HG03432 (cell line): ENCODE measurements around the gene ATP11B.

Experiments
- ATAC-seq: cut with Tn5 transposase; IDR thresholded peaks from one replicate; pipeline ENCODE4 v1.9.1; 2021; ENCODE audit warnings: mild to moderate bottlenecking, moderate library complexity; ENCODE audit not compliant: unreplicated experiment

The ATP11B gene

DNA sequence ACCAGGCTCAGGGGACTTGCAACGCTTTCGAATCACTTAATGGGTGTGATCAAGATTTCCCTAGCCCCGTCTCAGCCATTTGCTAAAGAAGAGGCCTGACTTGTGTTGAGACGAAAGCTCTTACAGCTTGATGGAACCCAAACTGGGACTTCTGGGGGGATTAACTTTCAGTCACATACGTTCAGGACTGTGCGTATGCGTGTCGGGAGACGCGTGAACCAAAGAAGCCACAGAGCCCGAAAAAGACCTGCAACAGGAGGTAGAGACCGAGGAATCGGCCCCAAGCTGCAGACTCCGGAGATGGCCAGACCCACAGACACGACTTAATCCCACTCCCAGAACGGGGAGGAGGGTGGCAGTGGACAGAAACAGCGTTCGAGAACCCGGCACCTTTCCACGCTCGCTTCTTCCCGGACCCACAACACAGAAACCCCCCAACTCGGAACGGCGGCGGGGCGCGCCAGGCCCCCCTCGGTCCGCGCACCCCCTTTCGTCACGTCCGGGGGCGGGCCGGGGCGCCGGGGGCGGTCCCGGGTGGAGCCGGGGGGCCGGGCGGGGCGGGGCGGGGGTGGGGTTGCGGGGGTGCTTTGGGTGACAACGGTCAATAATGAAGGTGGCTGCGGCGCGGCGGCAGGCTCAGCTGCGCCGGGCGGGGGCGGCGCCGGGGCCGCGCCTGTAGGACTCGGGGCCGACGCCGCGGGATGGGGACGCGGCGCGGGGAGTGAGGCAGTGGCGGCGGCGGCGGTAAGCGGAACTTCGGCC lies at the start of gene ATP11B:
Gene ATP11B, plus strand, starts transcription at position 604 of the 762 bp plus-strand sequence. CDS start 256 bp downstream, outside the sequence.
- ATAC-seq = peak; percentile 79

DNA sequence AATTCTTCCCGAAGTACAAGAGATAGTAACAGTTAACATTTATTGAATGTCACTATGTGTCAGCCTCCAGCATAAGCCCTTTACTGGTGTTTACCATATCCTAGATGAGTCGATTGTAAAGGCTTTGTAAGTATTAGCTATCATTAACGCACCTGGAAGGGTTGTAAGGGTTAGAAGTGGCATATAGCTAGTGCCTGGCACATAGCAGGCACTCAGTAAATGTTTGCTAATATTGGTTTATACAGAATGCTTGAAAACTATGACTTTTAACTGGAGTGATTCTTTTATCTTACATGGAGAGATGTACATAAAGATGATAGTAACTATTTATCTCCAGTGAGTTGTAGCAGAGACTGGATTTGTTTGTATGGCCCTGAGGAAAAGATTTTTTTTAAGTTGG lies 46.3 kb upstream of the ATP11B start:
- no peak for ATAC-seq

DNA sequence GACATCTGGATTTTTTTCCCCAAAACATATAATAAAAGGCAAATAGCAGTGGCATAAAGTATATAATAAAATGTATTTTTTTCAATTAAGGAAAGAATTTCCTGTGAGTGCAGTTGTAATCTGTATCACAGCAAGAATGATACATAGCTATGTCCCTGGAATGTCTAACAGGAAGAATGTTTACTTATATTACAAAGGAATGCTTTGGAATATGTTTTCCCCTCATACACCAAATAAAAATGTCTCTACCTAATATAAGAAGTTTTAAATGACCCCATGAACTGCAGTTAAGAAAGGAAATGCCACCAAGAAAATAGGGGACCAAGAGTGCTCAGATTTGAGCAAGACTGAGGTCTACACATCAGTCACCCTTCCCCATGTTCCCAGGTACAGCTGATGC lies 38.0 kb upstream of the ATP11B start:
- no peak for ATAC-seq

DNA sequence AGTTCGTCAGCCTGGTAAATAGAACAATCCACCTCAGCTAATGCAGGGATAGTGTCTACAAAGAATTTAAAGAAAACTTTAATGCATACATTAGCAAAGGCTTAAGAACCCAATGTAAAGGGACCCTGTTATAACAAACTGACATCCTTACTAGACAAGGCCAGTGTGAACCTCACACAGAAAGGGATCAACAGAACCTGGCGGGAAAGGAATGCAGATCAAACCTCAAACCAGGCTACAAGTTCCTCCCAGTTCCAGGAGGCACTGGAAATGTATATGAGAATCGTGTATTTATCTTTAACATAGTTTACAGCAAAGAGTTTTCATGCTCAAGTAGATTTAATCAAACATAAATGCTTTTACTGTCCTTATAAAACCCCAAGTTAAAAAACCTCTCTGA lies 37.6 kb upstream of the ATP11B start:
- no peak for ATAC-seq

DNA sequence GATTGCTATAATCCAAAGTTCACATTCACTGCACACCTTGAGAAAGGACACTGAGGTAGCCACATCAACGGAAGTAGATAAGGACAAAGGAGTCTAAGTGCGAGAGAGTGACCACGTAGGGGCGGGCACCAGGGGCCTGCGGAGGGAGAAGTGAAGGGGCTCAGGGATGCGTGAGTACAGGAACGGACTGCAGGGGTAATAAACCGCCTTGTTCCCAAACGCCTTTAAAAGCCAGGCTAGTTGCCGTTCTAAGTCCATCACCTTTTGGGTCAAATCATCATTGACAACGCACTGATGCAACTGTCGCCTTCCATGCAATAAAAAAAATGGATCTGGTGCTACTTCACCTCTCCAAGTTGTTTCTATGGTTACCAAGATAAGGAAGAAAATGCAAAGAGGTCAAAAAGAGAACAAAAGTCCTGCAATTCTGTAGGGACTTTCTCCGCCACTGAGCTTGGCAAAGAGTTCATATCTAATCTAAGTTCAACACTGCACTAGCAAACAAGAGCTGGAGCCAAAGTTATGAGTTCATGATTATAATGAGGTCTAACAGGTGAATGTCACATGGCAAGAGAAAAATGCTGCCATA lies 32.6 kb upstream of the ATP11B start:
- ATAC-seq = no peak

DNA sequence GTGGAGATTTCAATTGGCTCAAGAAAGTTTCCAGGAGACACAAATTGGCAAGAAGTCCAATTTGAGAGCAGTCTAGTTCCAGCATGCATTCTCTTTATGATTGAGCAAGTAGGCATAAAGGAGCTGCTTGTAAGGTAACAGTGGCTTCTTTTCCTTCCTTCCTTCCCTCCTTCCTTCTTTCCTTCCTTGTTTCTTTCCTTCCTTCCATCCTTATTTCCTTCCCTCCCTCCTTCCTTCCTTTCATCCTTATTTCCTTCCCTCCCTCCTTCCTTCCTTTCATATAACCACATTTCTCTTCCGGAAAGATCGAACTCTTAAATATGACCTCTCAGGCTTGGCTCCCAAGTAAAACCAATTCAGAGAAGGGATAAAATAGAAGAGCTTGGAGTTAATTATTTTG lies 29.4 kb upstream of the ATP11B start:
- no peak for ATAC-seq

DNA sequence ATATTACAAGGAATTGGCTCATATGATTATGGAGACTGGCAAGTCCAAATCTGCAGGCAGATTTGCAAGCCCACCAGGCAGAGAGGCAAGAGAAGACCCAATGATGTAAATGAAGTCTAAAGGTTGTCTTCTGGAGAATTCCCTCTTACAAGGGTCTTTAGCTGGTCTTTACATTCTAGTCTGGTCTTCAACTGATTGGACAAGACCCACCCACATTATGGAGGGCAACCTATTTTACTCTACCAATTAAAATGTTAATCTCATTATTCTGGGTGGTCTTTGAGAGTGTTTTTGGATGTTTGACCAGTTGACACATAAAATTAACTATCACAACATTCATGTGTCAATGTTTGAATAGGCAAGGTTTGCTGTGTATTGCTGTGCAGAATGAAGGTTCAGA lies 28.0 kb upstream of the ATP11B start:
- ATAC-seq = no peak

DNA sequence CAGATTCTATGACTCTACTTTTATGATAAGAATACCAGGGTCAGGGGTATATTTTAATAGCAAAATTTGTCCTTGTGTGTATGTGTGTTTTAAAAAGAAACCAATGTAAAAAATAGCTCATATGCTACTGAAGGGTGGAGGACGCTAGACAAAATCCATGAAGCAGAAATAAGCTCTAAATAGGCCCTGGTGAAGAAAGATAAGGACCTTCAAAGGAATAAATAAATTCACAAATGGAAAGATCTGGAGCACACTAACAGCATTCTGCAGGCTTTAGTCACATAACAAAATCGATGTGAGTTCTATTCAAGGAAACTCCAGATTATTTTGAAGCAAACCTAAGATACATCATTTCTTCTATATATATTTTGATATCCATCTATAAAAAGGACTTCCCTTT lies 27.2 kb upstream of the ATP11B start:
- no peak for ATAC-seq

DNA sequence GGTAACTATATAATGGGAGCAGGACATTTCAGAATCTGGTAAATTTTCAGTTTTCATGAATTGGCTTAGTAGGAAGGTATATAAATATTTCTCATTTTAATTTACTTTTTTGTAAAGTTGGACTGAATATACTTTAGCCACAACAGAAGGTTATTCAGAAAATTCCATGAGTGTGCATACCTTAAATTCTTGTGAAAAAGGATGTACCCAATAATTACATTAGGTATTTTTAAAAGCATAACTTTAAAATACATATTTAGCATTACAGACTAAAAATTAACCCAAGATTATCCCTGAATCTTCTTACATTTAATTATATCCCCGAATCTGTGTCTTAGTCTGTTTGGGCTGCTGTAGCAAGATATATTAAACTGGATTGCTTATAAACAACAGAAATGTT lies 24.9 kb upstream of the ATP11B start:
- no peak for ATAC-seq

DNA sequence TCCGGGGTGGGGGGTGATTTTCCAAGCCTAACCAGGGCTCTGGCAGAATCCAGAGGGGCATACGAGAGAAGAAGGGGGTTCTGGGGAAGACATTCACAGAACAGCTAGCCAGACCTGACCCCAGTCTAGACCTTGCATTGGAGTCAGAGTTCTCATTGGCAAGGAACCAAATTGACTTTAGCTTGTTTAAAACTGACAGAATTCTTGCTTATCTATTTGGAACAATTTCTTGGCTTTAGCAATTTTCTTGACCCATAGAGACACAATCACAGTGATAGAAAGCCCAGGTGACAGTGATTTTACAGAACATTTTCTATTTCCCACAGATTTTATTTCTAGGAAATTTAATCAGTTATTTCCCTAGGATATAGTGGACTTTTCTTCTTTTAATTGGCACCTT lies 23.6 kb upstream of the ATP11B start:
- ATAC-seq = no peak

DNA sequence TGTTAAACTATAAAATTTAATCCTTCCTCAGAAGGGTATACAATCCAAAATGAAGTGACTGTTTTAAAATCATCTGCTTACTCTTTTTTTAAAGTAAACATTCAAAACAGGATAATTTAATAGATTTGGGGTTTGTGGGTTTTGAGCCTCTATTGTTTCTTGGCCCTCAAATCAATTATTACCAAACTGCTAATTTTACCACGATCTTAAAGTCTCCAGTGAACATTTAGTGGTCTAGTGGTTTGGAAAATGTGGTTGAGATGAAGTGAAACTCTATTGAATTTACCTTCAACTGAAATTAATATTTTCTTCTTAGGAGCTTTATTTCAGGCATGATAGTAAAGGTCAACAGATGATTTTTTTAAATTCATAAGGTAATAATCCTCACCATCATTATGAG lies 11.2 kb upstream of the ATP11B start:
- ATAC-seq = peak; percentile 70

DNA sequence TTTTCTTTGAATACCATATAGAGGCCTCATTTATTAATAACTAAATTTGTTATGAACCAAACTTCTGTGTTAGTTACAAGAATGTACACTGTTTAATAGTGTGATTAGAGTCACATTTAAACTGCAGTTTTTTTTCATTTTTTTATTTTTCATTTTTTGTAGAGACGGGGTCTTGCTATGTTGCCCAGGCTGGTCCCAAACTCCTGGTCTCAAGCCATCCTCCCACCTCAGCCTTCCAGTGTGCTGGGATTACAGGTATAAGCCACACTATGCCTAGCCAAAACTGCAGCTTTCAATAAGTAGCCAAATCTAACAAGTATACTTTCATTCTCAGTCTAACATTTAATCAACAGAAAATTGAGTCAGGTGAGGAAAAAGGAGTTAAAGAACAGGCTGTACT lies 10.2 kb upstream of the ATP11B start:
- no peak for ATAC-seq

DNA sequence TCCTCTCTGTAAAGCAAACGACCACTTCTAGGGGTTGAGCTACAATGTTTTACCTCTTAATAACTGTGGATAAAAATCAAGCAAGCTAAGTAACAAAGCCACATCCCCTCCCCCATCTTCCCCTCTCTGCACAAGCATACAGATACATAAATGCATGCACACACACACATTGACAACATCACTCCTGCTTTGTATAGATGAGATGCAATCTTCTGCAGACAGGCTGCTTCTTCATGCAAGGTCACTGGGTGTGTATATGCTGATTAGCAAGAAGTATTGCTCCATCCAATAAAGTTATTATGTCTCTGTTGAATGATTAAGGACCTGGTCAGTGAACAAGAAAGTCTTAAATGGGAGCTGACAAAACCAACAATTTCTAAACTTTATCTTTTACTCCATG lies 8.8 kb upstream of the ATP11B start:
- no peak for ATAC-seq

DNA sequence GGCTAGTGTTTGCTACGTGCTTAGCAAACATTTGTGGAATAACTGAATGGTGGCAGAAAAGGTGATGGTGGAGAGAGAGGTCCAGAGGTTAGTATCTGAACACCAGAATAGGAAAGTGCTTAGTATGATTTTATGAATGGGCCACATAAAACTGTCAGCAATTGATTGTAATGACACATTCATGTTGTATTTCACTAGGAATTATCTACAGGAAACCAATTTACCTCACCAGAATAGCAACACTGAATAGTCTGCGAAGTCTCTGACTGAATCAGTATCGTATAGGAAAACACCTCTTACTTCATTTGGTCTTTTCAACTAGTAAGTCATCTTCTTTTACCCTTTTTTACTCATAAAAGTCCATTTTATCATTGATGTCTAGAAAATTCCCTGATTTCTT lies 8.2 kb upstream of the ATP11B start:
- ATAC-seq = no peak

DNA sequence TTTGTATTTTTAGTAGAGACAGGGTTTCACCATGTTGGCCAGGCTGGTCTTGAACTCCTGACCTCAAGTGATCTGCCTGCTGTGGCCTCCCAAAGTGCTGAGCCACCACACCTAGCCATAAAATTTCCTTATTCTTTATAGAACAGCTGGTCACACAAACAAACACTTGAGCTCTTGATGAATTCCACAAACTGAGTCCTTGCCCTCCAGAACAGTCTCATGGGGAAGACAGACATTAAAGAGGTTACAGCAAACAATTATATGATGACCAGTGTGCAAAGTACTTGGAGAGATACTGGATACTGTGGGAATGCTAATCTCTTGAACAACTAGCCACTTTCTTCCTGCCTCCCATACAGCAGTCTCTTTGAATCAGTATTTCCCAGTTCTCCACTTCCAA lies 7.5 kb upstream of the ATP11B start:
- ATAC-seq = no peak

DNA sequence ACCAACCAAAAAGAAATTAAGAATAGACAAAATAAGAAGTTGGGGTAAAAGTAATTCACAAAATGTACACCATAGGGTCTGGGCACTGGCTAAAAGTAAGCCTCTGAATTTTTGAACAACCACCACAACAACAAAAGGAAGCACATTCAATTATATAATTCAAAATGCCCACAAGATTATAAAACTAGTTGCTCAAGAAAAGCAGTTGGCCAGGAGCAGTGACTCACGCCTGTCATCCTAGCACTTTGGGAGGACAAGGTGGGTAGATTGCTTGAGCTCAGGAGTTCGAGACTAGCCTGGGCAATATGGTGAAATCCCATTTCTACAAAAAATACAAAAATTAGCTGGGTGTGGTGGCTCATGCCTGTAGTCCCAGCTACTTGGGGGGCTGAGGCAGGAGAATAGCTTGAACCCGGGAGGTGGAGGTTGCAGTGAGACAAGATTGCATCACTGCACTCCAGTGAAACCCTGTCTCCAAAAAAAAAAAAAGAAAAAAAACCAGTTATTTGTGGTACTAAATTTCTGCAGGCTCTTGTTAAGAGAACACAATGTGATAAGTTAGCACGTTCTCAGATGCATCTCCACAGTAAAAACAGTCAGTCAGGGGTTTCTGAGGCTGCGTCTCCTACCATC lies 6.6 kb upstream of the ATP11B start:
- no peak for ATAC-seq

DNA sequence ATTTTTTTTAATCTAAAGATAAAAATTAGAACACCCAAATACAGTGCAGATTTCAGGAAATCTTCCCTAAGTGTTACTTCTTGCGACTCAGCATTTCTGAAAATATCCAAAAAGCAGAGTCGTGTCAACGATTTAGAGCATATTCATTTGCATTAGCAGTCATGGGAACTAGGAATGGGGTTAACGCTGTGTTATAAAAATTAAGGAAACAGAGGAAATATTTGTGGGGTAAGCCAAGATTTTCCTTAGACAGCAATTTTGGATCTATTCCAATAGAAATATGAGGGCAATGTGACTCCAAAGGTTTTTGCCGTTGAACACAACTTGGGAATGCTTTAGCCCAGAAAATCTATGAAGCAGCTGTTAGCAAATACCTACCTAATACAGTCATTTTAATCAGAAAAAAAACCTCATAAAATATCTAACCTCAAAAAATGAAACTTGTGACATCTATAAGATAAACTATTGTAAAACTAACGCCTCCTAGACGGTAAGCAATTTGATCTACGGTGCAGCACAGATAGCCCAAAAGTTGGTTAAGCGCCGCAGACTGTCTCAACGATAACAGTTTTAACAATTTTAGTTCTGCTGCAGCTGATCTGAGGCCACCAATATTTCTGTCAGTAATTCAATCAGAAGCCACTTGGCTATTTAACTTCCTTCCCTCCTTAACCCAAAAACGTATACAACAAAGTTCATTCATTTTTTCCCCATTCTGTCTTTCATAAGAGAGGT lies 5.8 kb upstream of the ATP11B start:
- no peak for ATAC-seq

DNA sequence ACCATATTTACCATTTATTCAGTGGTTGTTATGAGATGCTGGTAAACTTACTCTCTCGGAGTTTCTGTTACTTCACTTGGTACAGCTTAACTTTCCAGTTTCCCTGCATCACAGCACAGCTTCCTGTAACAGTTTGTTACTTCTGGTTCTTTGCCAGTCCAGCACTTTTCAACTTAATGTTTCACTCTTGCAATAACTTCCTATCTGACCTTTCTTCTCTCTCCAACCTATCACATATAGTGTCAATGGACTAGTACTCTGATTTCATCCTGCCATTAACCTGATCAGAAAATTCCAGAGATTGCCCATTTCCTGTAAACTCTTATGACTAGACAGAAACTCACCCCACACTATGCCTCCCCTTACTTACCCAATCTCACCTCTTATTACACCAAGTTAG lies 3.9 kb upstream of the ATP11B start:
- no peak for ATAC-seq

DNA sequence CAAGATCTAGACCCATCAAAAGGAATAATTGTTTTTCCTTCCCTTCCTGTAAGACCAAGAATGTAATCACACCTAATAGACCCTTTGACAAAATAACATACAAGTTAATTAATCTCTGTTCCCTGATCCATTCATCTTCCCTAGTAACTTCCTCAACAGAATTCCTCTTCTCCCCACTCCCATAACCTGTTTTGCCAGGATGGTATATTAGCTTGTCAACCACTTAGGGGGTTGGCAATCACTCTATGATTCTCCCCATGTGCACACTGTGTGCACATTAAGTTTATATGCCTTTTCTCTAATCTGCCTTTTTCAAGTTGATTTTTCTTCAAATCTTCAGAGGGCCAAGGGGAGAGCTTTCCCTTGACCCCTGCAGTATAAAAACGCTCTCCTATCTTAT lies 2.7 kb upstream of the ATP11B start:
- no peak for ATAC-seq

DNA sequence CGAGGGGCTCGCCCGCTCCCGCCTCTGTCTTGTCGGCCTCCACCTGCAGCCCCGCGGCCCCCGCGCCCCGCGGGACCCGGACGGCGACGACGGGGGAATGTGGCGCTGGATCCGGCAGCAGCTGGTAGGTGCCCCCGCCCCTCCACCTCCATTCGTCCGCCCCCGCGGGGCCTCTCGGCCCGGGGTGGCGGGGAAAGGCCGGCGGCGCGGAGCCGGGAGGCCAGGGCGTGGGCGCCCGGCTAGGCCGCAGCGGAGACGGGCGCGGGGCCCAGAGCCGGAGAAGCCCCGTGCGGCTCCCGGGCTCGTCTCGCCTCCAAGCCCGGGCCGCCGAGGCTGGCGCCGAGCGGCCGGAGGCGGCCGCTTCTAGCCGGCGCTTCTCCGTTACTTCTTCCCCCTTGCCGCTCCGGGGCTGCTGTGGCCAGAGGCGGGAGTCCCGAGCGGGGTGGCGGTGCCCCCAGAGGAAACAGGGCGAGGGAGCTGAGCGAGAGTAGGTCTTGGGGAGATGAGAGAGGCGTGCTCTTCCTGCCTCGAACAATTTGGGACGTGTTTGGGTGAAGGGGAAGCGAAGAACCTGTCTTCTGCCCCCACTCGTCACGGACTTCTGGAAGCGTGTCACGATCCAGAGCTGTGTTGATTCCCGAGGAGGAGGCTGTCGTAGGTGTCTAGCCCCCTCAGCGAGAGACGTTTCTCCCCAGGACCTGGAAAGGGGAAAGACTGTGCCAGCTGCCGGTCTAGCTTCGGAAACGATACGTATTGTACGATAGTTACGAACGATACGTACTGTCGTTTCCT lies 555 bp downstream of the ATP11B start:
- peak; percentile 42 for ATAC-seq
